HG02981 (cell line): Measurements from ENCODE around the gene LGALS8.

Experiments used
- ATAC-seq: cut with Tn5 transposase; IDR thresholded peaks from one replicate; pipeline ENCODE4 v1.9.1; 2021; ENCODE audit warnings: mild to moderate bottlenecking, moderate library complexity; ENCODE audit not compliant: unreplicated experiment

LGALS8 gene

GRCh38 chr1:236508593-236509027, 15.2 kb upstream of the LGALS8 start:
- no peak for ATAC-seq

GRCh38 chr1:236509203-236509602, 14.6 kb upstream of the LGALS8 start:
- no peak for ATAC-seq

GRCh38 chr1:236509647-236510401, 14.0 kb upstream of the LGALS8 start:
- no peak for ATAC-seq

- ATAC-seq, result no peak
Observed at GRCh38 chr1:236511735-236512418, 11.9 kb upstream of the LGALS8 start.

- ATAC-seq, result no peak
Observed at GRCh38 chr1:236514703-236515442, 8.9 kb upstream of the LGALS8 start.

- no peak for ATAC-seq
Observed at GRCh38 chr1:236515443-236515958, 8.3 kb upstream of the LGALS8 start.

GRCh38 chr1:236516929-236517704, 6.7 kb upstream of the LGALS8 start:
- ATAC-seq, result no peak

GRCh38 chr1:236518322-236518721, 5.5 kb upstream of the LGALS8 start:
- ATAC-seq, result no peak

- no peak for ATAC-seq
Observed at GRCh38 chr1:236520445-236521005, 3.3 kb upstream of the LGALS8 start.

GRCh38 chr1:236522937-236523703, 662 bp upstream of the LGALS8 start:
- no peak for ATAC-seq

GRCh38 chr1:236524142-236524894, 536 bp downstream of the LGALS8 start:
- ATAC-seq, result peak; percentile 90

GRCh38 chr1:236524895-236525184, 1.1 kb downstream of the LGALS8 start:
- no peak for ATAC-seq

GRCh38 chr1:236526079-236526478, 2.3 kb downstream of the LGALS8 start:
- ATAC-seq, result no peak

GRCh38 chr1:236530286-236530685, 6.5 kb downstream of the LGALS8 start:
- ATAC-seq, result no peak

- no peak for ATAC-seq
Observed at GRCh38 chr1:236530959-236531358, 7.2 kb downstream of the LGALS8 start.

- no peak for ATAC-seq
Observed at GRCh38 chr1:236532850-236533249, 9.1 kb downstream of the LGALS8 start.

GRCh38 chr1:236534151-236534651, 10.4 kb downstream of the LGALS8 start:
- ATAC-seq, result no peak

GRCh38 chr1:236535190-236535589, 11.4 kb downstream of the LGALS8 start:
- ATAC-seq, result no peak

- ATAC-seq, result no peak
Observed at GRCh38 chr1:236535662-236536161, 11.9 kb downstream of the LGALS8 start.
